ENCODE measurements around the gene TMEM19.

TMEM19 gene

GRCh38 chr12:71719647-71720370, 33.9 kb downstream of the TMEM19 start:
- no peak for DNase-seq (ENCODE audit: low read depth)

- DNase-seq (ENCODE audit: low read depth): no peak
Measured at GRCh38 chr12:71721783-71722505, 36.1 kb downstream of the TMEM19 start.

DNA sequence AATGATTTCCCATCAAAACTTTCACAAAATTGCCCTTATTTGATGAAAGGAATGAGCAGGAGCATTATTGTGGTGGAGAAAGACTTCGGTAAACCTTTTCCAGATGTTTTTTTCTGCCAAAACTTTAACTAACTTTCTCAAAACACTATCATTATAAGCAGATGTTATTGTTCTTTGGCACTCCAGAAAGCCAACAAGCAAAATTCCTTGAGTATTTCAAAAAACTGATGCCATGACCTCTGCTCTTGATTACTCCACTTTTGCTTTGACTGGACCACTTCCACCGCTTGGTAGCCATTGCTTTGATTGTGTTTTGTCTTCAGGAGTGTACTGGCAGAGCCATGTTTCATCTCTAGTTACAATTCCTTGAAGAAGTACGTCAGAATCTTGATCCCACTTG, 39.1 kb downstream of the TMEM19 start:
- DNase-seq (ENCODE audit: low read depth): no peak

GRCh38 chr12:71726548-71726947, 40.7 kb downstream of the TMEM19 start:
- no peak for DNase-seq (ENCODE audit: low read depth)

- no peak for DNase-seq (ENCODE audit: low read depth)
Measured at GRCh38 chr12:71727958-71728357, 42.1 kb downstream of the TMEM19 start.

GRCh38 chr12:71730936-71731335, 45.1 kb downstream of the TMEM19 start:
- no peak for DNase-seq (ENCODE audit: low read depth)

- no peak for DNase-seq (ENCODE audit: low read depth)
Measured at GRCh38 chr12:71731439-71732356, 45.8 kb downstream of the TMEM19 start.

- DNase-seq (ENCODE audit: low read depth): no peak
Measured at GRCh38 chr12:71732357-71732712, 46.5 kb downstream of the TMEM19 start.

GRCh38 chr12:71737197-71737596, 51.3 kb downstream of the TMEM19 start:
- no peak for DNase-seq (ENCODE audit: low read depth)

DNA sequence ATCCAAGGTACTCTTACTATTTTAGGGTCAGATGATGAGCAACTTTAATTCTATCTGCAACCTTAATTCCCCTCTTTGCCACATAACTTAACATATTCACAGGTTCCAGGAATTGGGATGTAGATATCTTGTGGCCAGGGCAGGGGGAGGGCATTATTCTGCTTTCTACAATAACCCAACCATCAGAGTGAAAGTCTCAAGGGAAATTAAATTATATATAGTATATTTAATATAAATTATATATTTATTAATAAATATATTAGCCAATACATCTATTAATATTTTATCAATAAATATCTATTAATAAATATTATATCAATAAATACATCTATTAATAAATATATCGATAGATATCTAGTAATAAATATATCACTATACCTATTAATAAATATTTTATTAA, 57.1 kb downstream of the TMEM19 start:
- DNase-seq (ENCODE audit: low read depth): no peak

DNA sequence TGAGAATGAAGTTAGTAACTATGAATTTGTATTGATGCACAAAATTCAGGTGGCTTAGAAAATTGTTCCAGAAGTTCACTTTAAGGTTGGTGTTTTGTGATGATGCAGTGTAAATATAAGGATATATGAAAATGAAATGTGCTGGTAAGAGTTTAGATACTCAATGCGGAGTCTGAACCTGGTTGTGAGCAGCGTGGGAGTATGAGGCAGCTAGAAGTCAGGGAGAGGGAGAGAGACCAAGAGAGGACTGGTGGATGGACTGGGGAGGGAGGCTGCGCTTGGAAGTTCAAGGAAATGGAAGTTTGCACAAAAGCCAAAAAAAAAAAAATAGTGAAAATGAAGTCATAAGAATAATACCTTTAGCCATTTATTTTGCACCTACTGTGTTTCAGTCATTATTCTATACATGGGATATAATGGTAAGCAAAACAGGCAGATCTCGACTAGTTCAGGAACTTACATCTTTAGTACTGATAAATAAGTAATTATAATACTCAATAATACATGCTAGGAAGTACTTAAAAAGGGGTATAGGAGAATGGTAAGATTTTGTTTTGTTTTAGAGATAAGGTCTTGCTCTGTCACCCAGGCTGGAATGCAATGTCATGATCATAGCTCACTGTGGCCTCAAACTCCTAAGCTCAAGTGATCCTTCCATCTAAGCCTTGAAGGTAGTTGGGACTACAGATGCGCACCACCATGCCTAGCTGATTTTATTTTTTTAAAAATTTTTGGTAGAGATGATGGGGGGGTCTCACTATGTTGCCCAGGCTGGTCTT, 58.8 kb downstream of the TMEM19 start:
- no peak for DNase-seq (ENCODE audit: low read depth)

GRCh38 chr12:71746974-71747611, 61.2 kb downstream of the TMEM19 start:
- DNase-seq (ENCODE audit: low read depth): peak; percentile 23

GRCh38 chr12:71748081-71748850, 62.4 kb downstream of the TMEM19 start:
- no peak for DNase-seq (ENCODE audit: low read depth)

GRCh38 chr12:71749666-71750065, 63.8 kb downstream of the TMEM19 start:
- DNase-seq (ENCODE audit: low read depth): no peak

DNA sequence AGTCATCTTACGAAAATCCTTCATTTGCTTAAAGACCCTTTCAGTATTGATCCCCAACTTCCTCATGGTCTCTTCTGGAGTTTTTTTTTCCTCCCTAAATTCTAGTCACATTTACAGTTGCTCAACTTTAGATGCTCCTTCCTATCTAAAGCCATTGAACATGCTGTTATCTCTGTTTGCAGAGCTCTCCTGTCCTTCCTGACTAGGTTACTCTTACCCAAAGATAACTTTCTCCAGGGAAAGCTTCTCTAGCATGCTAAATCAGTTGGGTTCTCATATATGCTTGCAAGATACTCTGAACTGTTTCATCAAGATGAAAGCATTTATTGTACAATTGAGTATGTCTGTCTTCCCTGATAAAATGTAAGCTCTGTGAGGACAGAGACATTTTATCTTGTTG, 67.0 kb downstream of the TMEM19 start:
- DNase-seq (ENCODE audit: low read depth): no peak

All from activated gamma-delta T cell treated with anti-CD3 and anti-CD28 coated beads, Interleukin-2, amount 50 U/mL, for 16 hours (primary cell).